ENCODE results near the gene GPRASP2.
"Not testable (repeated sequence)": the region's sequence is repeated elsewhere in the genome, so short reads cannot be mapped to it uniquely, and the experiment has no call there.

GPRASP2 gene

DNA sequence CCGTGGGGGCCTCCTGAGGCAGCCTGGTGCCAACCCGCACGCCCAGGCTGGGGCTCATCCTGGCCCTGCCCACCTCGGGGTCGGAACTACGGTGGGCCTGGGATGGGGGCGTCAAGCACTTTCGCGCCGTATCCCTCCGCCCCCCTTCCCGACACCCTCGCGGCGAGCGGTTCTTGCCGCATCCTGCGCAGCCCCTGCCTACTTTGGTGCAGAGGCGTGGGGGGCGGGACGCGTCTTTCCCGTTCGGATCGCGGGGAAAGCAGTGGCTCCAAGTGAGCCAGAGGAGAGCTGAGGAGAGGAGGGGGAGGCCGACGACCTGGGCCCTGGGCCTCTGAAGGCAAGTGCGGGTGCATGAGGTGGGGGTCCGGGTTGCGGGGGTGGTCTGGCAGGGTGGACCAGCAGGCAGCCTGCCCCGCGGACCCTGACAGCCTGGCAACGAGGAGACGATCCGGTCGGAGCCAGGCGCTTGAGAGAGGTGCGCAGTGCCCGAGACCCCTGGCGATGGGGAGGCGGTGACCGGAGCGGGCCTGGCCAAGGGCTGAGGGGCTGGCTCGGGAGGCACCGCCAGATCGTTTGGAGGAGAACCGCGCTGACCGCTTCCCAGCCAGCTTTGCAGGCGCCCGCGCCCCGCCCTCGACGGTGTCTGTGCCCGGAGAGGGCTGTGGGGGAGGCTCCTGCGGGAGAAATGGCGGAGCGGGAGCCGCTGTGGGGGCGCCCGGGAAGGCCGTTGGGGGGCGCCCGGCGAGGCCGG, at the start of gene GPRASP2:
GPRASP2 (plus strand) TSS at position 233 of the 751 bp plus-strand sequence. CDS start 2,422 bp downstream, outside the sequence.
- peak; percentile 56 for DNase-seq (ENCODE audit: low spot score)

DNA sequence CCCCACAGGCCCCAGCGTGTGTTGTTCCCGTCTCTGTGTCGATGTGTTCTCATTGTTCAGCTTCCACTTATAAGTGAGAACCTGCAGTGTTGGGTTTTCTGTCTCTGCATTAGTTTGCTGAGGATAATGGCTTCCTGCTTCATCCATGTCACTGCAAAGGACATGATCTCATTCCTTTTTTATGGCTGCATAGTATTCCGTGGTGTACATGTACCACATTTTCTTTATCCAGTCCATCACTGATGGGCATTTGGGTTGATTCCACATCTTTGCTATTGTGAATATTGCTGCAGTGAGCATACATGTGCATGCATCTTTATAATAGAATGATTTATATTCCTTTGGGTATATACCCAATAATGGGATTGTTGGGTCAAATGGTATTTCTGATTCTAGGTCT, 48.4 kb upstream of the GPRASP2 start:
- not testable (repeated sequence) for DNase-seq (ENCODE audit: low spot score)

DNA sequence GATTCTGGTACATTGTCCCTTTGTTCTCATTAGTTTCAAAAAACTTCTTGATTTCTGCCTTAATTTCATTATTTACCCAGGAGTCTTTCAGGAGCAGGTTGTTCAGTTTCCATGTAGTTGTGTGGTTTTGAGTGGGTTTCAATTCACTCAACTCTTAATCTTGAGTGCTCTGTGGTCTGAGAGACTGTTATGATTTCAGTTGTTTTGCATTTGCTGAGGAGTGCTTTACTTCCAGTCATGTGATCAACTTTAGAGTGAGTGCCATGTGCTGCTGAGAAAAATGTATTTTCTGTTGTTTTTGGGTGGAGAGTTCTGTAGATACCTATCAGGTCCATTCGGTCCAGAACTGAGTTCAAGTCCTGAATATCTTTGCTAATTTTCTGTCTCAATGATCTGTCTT, 45.2 kb upstream of the GPRASP2 start:
- not testable (repeated sequence) for DNase-seq (ENCODE audit: low spot score)

DNA sequence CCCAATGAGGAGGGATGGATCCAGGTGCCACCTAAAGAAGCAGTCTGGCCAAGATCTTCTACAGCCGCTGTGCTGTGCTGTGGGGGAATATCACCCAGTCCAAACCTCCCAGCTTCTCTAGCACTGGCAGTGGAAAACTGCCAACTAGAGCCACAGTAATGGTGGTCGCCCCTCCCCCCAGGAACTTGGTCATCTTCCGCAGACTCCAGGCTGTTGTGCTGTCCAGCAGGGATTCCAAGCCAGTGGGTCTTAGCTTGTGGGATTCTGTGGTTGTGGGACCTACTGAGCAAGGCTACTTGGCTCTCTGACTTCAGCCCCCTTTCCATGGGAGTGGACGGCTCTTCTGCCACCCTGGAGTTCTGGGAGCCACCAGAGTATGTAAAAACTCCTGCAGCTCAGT, 42.7 kb upstream of the GPRASP2 start:
- DNase-seq (ENCODE audit: low spot score), result no peak

DNA sequence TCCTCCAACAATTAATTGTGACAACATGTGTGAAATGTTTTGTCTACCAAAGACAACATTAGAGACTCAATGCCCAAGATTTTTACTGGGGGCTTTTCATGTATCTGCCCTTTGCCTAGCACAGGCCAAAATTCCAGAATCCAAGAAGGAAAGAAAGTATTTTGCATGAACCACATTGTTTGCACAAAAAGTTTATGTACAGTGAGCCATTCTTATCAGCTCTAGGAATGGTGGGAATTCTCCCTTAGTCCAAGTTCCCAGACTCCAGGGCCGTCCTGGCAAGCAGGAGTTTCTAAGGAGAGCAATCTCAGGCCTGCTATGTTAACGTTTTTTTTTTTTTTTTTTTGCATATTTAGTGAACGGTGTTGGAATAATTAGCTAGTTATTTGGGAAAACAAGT, 39.4 kb upstream of the GPRASP2 start:
- DNase-seq (ENCODE audit: low spot score), result no peak

DNA sequence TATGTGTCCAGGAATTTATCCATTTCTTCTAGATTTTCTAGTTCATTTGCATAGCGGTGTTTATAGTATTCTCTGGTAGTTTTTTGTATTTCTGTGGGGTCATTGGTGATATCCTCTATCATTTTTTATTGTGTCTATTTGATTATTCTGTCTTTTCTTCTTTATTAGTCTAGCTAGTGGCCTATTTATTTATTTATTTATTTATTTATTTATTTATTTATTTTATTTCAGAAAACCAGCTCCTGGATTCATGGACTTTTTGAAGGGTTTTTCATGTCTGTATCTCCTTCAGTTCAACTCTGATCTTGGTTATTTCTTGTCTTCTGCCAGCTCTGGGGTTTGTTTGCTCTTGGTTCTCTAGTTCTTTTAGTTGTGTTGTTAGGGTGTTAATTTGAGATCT, 34.8 kb upstream of the GPRASP2 start:
- not testable (repeated sequence) for DNase-seq (ENCODE audit: low spot score)

DNA sequence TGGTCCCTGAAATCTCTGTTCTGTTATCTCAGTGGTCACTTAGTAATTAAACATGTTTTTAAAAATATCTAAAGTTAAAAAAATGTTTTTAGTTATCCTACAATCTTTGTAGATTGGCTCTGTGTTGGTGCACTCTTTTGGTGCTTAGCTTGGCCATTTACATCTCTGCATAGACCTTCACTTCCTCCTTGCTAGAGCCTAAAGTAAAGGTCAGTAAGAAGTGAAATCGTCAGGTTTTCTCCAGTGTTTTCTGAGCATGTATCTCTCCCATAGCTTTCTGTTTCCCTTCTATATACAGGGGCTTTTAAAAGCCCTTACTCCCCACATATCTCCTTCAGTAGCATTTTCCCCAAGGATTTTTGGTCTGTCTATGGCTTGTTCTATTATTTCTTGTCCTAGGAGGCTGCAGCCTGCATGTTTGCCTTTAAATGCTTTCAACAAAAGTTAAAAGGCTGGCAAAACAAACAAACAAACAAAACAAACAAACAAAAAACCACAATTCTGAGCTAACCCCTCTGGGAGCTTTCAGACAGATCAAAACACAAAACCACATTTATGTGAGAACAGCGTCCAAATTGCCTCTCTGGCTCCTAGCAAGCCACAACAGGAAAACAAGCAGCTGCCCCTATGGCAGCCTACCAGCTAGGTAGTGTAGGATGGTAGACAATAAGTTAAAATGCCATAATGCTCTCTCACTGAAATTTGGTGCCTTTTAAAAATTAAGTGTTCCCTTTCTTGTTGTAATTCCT, 27.3 kb upstream of the GPRASP2 start:
- DNase-seq (ENCODE audit: low spot score), result no peak

DNA sequence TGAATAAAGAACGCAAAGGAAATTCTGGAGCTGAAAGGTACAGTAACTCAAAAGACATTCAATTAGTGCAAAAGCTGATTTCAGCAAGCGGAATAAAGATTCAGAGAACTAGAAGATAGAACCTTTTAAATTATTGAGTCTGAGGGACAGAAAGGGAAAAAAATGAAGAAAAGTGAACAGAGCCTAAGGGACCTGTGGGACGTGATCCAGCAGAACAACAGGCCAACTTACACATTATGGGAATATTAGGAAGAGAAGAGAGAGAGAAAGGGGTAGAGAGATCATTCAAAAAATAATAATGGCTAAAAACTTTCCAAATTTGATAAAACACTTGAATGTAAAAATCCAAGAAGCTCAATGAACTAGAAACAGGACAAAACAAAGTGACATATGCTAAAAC, 17.5 kb upstream of the GPRASP2 start:
- no peak for DNase-seq (ENCODE audit: low spot score)

DNA sequence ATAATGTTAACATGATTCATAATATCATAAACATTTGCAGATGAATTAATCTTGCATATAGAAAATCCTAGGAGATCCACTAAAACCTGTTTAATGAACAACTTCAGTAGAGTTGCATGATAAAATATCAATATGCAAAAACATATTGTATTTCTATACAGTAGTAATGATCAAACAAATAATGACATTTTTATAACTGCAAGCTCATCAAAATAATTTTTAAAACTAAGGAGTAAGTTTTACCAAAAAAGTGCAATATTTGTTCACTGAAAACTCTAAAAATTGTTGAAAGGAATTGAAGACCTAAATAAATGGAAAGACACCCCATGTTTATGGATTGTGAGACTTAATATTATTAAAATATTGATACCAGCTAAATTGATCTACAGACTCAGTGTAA, 15.9 kb upstream of the GPRASP2 start:
- no peak for DNase-seq (ENCODE audit: low spot score)

DNA sequence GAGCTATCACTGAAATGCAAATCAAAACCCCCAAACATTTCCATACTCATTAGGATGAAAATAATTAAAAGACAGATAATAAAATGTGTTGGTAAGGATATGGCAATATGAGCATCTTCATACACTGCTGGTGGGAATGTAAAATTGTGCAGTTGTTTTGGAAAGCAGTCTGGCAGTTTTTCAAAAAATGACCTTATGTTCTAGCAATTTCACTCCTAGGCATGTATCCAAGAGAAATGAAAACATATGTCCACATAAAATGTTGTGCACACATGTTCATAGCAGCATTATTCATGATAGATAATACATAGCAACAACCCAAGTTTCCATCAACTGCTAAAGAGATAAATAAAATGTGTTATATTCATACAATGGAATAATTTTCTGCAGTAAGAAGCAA, 14.8 kb upstream of the GPRASP2 start:
- DNase-seq (ENCODE audit: low spot score), result no peak

DNA sequence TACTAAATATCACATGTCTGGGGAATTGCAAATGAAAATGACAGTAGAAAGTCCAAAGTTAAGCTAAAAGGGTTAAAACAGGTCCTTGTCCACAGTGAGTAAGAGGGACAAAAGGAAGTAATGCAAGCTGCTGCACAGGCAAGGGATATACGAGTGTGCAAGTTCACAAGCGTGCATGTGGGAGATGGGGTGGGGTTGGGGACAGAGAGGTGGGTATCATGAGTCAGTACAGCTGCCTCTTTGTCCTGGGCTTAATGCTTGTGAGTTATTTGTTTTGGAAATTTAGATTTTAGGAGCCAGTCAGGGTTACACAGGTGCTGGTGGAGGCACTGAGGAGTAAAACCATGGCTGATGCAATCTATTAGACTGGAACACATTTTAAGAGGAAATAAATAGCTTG, 3.3 kb upstream of the GPRASP2 start:
- no peak for DNase-seq (ENCODE audit: low spot score)

DNA sequence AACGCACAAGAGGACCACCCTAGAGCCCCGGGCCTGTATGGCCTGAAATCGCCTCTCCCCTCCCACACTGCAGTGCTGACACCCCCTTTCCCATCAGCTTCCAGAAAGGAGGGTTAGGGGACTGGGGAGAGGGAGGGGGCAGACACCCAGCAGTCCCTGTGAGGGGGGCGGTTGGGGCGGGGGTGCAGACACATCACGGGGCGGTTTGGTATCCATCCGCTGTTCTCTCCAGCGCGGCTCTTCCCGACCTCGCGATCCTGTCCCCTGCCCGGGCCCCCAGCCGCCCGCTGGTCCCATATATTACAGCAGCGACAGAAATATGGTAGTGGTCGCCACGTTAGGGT, 404 bp upstream of the GPRASP2 start:
- no peak for DNase-seq (ENCODE audit: low spot score)

DNA sequence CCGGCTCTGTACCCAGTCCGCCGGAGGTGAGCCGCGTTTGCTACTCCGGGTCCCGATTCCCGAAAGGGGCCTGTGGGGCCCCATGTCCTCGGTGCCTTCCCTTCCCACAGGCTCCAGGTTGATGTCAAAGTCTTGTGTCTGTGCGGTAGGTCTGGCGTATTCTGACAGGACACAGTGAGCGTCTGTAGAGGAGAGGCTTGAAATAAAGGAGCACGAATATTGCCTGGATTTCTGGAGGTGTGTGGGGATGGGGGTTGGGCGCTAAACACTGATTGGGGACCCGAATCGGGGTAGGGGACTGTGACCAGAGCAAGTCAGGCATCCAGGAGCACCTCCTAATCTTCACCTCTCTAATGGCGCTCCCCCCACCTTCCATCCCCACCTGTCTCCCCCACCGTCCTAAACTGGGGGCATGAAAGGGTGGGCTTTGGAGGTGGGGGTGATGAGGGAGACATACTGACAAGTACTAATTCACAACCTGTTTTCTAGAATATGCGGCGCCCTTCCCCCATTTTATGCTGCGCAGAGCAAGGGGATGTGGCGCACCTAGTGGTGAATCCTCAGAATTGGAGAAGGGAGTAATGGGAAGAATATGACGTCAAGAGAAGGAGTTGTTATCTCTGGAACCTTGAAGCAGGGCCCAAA, 855 bp downstream of the GPRASP2 start:
- peak; percentile 39 for DNase-seq (ENCODE audit: low spot score)

DNA sequence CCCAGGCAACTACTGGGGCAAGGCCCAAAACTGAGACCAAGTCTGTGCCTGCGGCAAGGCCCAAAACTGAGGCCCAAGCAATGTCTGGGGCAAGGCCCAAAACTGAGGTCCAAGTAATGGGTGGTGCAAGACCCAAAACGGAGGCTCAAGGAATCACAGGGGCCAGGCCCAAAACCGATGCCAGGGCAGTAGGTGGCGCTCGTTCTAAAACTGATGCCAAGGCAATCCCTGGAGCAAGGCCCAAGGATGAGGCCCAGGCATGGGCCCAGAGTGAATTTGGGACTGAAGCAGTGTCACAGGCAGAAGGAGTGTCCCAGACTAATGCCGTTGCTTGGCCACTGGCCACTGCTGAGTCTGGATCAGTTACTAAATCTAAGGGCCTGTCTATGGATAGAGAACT, 2.7 kb downstream of the GPRASP2 start:
- DNase-seq (ENCODE audit: low spot score), result no peak

DNA sequence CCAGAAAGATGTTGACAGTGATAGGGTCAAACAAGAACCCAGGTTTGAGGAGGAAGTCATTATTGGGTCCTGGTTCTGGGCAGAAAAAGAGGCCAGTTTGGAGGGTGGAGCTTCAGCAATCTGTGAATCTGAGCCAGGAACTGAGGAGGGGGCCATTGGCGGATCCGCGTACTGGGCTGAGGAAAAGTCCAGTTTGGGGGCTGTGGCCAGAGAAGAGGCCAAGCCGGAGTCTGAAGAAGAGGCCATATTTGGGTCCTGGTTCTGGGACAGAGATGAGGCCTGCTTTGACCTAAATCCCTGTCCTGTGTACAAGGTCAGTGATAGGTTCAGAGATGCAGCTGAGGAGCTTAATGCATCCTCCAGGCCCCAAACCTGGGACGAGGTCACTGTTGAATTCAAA, 3.7 kb downstream of the GPRASP2 start:
- DNase-seq (ENCODE audit: low spot score), result no peak

DNA sequence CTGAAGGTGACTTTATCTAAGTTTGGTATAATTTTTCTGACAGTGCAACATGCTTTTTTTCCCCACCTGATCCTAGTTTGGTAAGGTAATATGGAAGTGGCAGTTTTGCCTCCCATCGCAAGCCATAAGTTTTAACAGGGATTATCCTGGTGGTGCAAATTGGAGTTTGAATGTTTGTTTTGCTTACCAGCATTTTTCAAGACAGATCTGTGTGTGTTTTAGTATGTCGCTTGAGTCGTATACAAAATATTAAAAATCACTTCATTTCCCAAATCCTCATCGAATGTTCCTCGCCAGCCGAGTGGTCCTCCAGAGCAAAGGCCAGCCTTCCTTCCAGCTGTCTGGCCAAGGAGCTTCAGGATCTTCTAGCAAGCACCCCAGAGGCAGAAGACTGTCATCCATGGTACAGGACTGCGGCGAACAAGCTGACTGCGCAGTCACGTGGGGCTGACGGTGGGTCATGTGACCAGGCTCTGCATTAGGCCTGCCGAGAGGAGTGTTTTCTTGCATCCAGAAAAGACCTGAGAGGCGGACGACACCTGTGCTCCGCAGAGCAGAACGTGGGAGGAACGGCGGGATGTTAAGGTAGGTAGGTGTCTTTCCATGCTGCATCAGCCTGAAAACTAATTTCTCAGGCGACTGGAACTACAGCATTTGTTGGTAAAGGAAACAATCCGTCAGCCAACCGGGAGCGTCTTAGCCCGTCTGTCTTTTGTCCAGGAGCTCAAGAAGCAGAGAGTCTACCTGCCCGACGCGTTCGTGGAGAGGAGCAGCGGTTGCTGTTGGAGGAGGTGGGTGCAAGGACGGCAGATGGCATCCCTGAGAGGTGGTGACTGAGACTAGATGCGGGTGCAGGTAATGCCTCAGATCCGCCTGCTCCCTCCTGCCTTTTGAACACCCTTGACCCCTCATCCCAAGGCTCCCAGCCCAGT, 8.3 kb downstream of the GPRASP2 start, which contains the start of gene GPRASP3:
GPRASP3 (plus strand) TSS at position 507 of the 932 bp plus-strand sequence. CDS start 28,253 bp downstream, outside the sequence.
- DNase-seq (ENCODE audit: low spot score), result no peak

DNA sequence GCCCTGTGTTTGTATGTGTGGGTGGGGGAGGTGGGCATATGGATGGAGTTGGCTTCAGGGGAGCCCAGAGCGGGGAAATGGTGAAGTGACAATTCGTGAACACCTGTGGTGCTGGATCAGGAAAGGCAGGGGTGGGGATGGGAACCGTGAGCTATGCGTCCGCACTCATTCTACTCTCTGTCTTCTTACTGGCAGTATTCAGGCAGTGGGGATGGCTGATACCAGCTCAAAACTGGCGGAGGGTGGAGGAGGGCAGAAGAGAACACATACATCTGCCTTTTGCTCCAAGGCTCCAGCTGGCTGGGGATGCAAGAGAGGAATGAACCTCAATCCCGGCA, 8.9 kb downstream of the GPRASP2 start:
- DNase-seq (ENCODE audit: low spot score), result not testable (repeated sequence)

DNA sequence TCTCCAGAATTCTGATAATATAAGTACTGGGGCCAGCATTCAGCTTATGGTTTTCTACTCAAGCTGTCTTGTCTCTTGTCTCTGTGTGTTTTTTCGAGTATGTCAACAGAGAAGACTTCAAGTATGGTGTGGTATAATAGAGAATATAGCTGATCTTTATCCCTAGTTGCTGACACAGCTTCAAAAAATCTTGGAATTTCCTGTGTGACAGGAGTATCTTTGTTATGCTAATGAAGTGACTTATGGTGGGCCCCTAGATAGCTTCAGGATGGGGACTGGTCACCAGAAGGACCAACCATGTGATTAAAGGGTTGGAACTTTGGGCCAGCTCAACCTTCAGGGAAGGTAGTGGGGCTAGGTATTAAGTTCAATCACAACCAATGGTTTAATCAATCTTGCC, 11.2 kb downstream of the GPRASP2 start:
- DNase-seq (ENCODE audit: low spot score), result no peak

DNA sequence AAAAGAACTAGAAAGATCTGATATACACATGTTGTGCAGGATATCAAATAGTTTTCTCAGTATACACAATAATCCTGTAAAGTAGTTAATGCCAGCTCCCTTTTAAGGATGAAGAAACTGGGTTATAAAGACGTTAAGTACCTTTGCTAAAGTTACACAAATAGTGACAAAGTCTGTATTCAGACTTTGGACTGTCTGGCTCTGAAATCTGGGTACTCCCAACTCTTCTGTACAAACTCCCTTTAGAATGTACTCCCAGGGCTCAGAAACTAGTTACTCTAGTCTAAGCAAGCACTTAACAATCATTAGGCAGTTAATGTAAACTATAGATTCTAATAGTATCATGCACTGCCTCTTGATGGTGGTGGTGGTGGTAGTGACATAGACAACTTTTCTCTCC, 15.5 kb downstream of the GPRASP2 start:
- no peak for DNase-seq (ENCODE audit: low spot score)

DNA sequence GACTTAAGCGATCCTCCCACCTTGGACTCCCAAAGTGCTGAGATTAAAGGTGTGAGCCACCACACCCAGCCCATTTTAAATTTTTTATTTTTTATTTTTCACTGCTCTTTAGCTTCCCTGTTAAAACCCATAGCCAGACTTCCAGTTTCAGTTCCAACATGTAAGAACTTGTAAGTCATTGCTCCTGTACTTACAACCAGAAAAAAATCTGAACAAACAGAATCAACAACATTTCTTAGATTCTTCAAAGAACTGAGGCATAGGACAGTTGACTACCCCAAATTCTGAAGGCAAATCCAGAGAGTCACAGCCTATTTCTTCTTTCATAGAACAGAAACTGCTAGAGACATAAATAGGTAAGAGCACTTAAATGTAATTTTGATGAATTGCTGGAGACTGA, 16.4 kb downstream of the GPRASP2 start:
- no peak for DNase-seq (ENCODE audit: low spot score)

DNA sequence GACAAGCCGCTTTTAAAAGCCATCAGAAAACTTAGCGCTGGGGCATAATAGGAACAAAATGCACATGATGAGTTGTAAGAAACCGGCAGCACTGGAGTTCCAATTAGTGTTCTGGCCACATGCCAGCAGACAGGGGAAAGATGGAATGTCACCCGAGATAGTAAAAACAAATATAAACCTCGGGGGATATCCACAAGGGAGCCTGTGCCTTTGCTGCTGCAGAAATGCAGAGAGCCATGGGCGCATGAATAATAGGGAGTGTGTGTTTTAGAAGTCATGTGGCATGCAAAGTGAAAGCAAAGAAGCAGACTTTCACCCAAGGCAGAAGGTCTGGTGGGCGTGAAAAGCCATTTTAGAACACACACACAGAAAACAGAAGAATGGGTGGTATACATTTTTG, 27.4 kb downstream of the GPRASP2 start:
- DNase-seq (ENCODE audit: low spot score), result no peak

DNA sequence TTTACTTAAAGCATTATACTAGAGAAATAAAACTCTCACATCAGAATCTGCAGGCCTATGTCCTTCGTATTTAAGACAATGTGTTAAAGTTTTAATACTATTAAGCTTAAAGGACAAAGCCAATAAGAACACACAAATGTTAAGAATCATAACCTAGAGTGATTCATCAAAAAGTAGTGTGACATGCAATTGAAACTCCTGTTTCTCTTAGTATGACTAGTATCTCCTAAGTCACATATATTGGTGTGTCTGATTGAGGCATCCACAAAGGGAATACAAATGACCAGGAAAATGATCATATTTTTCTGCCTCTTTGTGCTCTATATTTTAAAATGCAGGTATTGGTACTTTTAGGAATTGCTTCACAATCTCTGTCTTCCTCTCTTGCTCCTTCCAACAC, 32.1 kb downstream of the GPRASP2 start:
- no peak for DNase-seq (ENCODE audit: low spot score)
